ENCODE measurements around the gene FKBP3. TPM values are rescaled to one million over a fixed set of nuclear protein-coding genes. Genes with fewer than 3 reads are reported as not detected.

The FKBP3 gene
- total and polyA plus RNA-seq, 2 of the 13 experiments (the other 11 are each of a cell fraction or from before 2014, with no cell fraction given): 57.0 to 87.6 TPM

DNA sequence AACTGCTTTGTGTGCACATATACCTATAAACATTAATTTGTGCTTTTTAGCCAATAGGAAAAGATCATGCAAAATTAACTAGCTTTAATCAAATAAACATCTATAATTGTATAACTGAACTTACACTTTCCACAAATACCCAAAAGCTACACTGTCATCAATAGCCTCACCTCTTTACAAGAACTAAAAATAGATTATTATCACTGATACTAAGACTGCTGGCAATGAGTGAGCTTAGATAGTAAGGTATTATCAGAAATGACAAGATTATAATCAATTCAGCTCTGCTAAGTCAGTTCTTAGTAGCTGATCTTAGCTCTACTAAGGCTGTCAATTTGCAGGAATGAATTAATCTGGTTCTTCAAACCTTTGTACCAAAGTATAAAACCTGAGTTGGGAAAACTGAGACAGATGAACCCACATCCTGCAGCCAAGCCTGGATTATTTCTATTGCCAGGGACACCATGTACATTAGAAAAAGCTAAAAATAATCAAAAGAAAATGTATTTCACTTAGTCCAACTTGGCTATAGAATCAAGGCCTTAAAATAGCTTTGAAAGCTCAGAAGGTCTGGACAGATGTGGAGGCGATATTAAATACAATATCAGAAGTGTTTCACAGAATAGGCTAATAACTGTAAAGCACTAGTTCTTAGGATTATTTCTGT lies 5.2 kb downstream of the FKBP3 start:
- POLR2A ChIA-PET: no interaction called here
- Histone ChIP-seq H3K27me3 (ENCODE audit: control insufficient read depth in 1 of 2, insufficient read depth in 2 of 2, low read length in 2 of 2) (no peaks in the 10 kb centered on the region), H3K27ac (ENCODE audit: extremely low read length, insufficient read depth, low read length) (no peak overlapping the region), H4K20me1 (ENCODE audit: insufficient read depth, low read length) (no peaks in the 10 kb centered on the region; the same call in 1 of the 2 replicates), H3K79me2 (ENCODE audit: insufficient read depth, low read length) (peaks cover 31% of the 10 kb centered on the region), H3K4me2 (ENCODE audit: low read depth, low read length) (no peak overlapping the region), H3K9me3 (ENCODE audit: low read length) (no peaks in the 10 kb centered on the region), H2AFZ (ENCODE audit: low read length) (no peak overlapping the region), H3K36me3 (replicated peaks in 1 of 2; ENCODE audit: control insufficient read depth in 1 of 2, insufficient read depth in 2 of 2, low read length in 2 of 2) (peaks cover 0 to 6% of the 10 kb centered on the region in 2 experiments; a peak in 2 of 5 replicates), H3K9ac (ENCODE audit: insufficient read depth, low read depth, low read length) (no peak overlapping the region), H3K4me1 (ENCODE audit: insufficient read depth, low read length) (peaks cover 26% of the 10 kb centered on the region), H3K4me3 (replicated peaks in 1 of 3; ENCODE audit: insufficient read depth in 1 of 3, low read depth in 2 of 3, low read length in 3 of 3) (no peak overlapping the region)
- in situ Hi-C loops (cut with HindIII; ENCODE audit: extremely low pct_ligation_motif_present, low pct_unique_long_range_greater_than_20kb) (no loop called here), intact Hi-C loops (cut with micrococcal nuclease; ENCODE audit: unreplicated experiment) (no loop called here)
- WGBS (ENCODE audit: low lambda C conversion rate): 100% methylated on average over 1 of the region's 1 CpG
- BruUV-seq (replicated peaks): no TSS peak
- CTCF ChIA-PET (ENCODE audit: low intra/inter-chr PET ratio, low total read pairs): no interaction called here
- no peak for FAIRE-seq
- no peak for ATAC-seq
- DNase-seq (ENCODE audit: low spot score): no peak
- TF ChIP-seq, protein P1, sequence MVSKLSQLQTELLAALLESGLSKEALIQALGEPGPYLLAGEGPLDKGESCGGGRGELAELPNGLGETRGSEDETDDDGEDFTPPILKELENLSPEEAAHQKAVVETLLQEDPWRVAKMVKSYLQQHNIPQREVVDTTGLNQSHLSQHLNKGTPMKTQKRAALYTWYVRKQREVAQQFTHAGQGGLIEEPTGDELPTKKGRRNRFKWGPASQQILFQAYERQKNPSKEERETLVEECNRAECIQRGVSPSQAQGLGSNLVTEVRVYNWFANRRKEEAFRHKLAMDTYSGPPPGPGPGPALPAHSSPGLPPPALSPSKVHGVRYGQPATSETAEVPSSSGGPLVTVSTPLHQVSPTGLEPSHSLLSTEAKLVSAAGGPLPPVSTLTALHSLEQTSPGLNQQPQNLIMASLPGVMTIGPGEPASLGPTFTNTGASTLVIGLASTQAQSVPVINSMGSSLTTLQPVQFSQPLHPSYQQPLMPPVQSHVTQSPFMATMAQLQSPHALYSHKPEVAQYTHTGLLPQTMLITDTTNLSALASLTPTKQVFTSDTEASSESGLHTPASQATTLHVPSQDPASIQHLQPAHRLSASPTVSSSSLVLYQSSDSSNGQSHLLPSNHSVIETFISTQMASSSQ (IDR thresholded peaks at IDR 0.05; ENCODE audit: low read depth): no peak
- TF ChIP-seq, protein P1 (CRISPR knock-in tag; IDR thresholded peaks at IDR 0.05; ENCODE audit: borderline replicate concordance): no peak
- TF ChIP-seq ZNF761 (CRISPR knock-in tag; conservative IDR thresholded peaks at IDR 0.05) (no peak), PHF20 (CRISPR knock-in tag; IDR thresholded peaks at IDR 0.05) (no peak), ZNF225 (CRISPR knock-in tag; IDR thresholded peaks at IDR 0.05) (no peak), NPAS2 (CRISPR knock-in tag; IDR thresholded peaks at IDR 0.05; ENCODE audit: borderline replicate concordance) (no peak), FOXJ3 (CRISPR knock-in tag; IDR thresholded peaks at IDR 0.05; ENCODE audit: borderline replicate concordance) (no peak), FOXC1 (CRISPR knock-in tag; IDR thresholded peaks at IDR 0.05; ENCODE audit: borderline replicate concordance) (no peak), POGZ (CRISPR knock-in tag; IDR thresholded peaks at IDR 0.05) (no peak), SATB2 (CRISPR knock-in tag; IDR thresholded peaks at IDR 0.05) (no peak), IRF2 (CRISPR knock-in tag; IDR thresholded peaks at IDR 0.05) (no peak)
- TF ChIP-seq, protein P2, sequence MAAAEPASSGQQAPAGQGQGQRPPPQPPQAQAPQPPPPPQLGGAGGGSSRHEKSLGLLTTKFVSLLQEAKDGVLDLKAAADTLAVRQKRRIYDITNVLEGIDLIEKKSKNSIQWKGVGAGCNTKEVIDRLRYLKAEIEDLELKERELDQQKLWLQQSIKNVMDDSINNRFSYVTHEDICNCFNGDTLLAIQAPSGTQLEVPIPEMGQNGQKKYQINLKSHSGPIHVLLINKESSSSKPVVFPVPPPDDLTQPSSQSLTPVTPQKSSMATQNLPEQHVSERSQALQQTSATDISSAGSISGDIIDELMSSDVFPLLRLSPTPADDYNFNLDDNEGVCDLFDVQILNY (CRISPR knock-in tag; conservative IDR thresholded peaks at IDR 0.05): no peak
- TF ChIP-seq, protein P3, sequence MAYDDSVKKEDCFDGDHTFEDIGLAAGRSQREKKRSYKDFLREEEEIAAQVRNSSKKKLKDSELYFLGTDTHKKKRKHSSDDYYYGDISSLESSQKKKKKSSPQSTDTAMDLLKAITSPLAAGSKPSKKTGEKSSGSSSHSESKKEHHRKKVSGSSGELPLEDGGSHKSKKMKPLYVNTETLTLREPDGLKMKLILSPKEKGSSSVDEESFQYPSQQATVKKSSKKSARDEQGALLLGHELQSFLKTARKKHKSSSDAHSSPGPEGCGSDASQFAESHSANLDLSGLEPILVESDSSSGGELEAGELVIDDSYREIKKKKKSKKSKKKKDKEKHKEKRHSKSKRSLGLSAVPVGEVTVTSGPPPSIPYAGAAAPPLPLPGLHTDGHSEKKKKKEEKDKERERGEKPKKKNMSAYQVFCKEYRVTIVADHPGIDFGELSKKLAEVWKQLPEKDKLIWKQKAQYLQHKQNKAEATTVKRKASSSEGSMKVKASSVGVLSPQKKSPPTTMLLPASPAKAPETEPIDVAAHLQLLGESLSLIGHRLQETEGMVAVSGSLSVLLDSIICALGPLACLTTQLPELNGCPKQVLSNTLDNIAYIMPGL (CRISPR knock-in tag; IDR thresholded peaks at IDR 0.05; ENCODE audit: borderline replicate concordance in 1 of 2, low read depth in 1 of 2): no peak
- TF ChIP-seq, protein P4, sequence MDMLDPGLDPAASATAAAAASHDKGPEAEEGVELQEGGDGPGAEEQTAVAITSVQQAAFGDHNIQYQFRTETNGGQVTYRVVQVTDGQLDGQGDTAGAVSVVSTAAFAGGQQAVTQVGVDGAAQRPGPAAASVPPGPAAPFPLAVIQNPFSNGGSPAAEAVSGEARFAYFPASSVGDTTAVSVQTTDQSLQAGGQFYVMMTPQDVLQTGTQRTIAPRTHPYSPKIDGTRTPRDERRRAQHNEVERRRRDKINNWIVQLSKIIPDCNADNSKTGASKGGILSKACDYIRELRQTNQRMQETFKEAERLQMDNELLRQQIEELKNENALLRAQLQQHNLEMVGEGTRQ (IDR thresholded peaks at IDR 0.05; ENCODE audit: low read depth, low read length): no peak
- TF ChIP-seq, protein P4 (CRISPR knock-in tag; IDR thresholded peaks at IDR 0.05; ENCODE audit: borderline replicate concordance): no peak
